K562 (cell line): ENCODE results near the gene SMIM45.
A peak's percentile ranks its signal among the peaks of the same experiment; 100 is the strongest.

Source experiments
- ATAC-seq: fragments of 200-7000 bp; cut with Tn5 transposase; 3 replicates; pipeline ENCODE4 v1.9.1; 2020; ENCODE audit warnings: moderate library complexity
- BruUV-seq: library from RNA; stranded (reverse); fragments of 400-500 nt; replicated peaks from 2 replicates; lab custom pipeline; 2021; lab: Mats Ljungman, UMichigan
- CTCF ChIA-PET: fragments of 300-600 bp; formaldehyde crosslinking; extraction: SDS; loops from one replicate; lab custom pipeline; 2021; ENCODE audit warnings: low intra/inter-chr PET ratio; lab: Yijun Ruan, JAX
- POLR2A ChIA-PET: fragments of 300-600, 350-650 bp; sonication (Branson Sonifier 250); formaldehyde crosslinking; extraction: SDS; loops from one replicate; lab custom pipeline; 2021; ENCODE audit warnings: antibody characterized with exemption, inconsistent platforms; lab: Yijun Ruan, JAX
- DNase-seq, 4 experiments: peaks; one replicate each; pipeline versions ENCODE4 v3.0.0 to v3.0.0-alpha.2; 2011 to 2018; ENCODE audit warnings: low spot score in 3 of 4, mixed read lengths in 3 of 4; ENCODE audit errors: extremely low read depth in 1 of 4
- FAIRE-seq: peaks from 2 replicates; lab custom pipeline; 2011; peaks lifted over from hg19 to GRCh38; lab: Jason Lieb, UNC
- H2AFZ ChIP-seq: 2 replicates; pipeline ENCODE4 v1.6.0; 2011; ENCODE audit warnings: low read depth, low read length, control low read depth, inconsistent platforms
- H3K27ac ChIP-seq: fragments of 200-600 bp; 3 replicates; pipeline ENCODE4 v1.8.0; 2011; ENCODE audit warnings: low read depth, mild to moderate bottlenecking, control low read depth, inconsistent platforms, low read length, moderate library complexity, mixed read lengths; ENCODE audit errors: extremely low read depth
- H3K27me3 ChIP-seq, 2 experiments: fragments of 300-600 bp in 1 of 2; 2 replicates in 1 of 2; 3 replicates in 1 of 2; pipeline versions ENCODE4 v1.6.0 to v1.8.0; 2011; ENCODE audit warnings: inconsistent platforms in 2 of 2, low read length in 2 of 2, mild to moderate bottlenecking in 1 of 2, mixed read lengths in 1 of 2, moderate library complexity in 1 of 2; ENCODE audit not compliant: control insufficient read depth in 2 of 2, insufficient read depth in 2 of 2
- H3K36me3 ChIP-seq: fragments of 300-600 bp; 3 replicates; pipeline ENCODE4 v1.8.0; 2011; ENCODE audit warnings: mild to moderate bottlenecking, low read length, inconsistent platforms; ENCODE audit not compliant: control insufficient read depth, insufficient read depth
- H3K4me1 ChIP-seq, 2 experiments: fragments of 200-600 bp in 1 of 2; replicated peaks in 1 of 2; 2 replicates in 1 of 2; 3 replicates in 1 of 2; pipeline versions ENCODE4 v1.5.1 to v1.8.0; 2011; ENCODE audit warnings: inconsistent platforms in 2 of 2, low read length in 2 of 2, mild to moderate bottlenecking in 1 of 2, mixed read lengths in 1 of 2, moderate library complexity in 1 of 2; ENCODE audit not compliant: control insufficient read depth in 2 of 2, insufficient read depth in 2 of 2
- H3K4me2 ChIP-seq: 2 replicates; pipeline ENCODE4 v1.6.1; 2011; ENCODE audit warnings: low read length, control low read depth, inconsistent platforms, mixed read lengths; ENCODE audit not compliant: insufficient read depth
- H3K4me3 ChIP-seq: fragments of 200-600 bp; sonication (generic), shearing (Covaris generic); 2 replicates; pipeline ENCODE4 v1.5.1; 2016; ENCODE audit warnings: control low read depth, inconsistent platforms
- H3K79me2 ChIP-seq: fragments of 200-600 bp; 3 replicates; pipeline ENCODE4 v1.8.0; 2011; ENCODE audit warnings: low read length, inconsistent platforms; ENCODE audit not compliant: control insufficient read depth, insufficient read depth
- H3K9ac ChIP-seq, 2 experiments: 2 replicates each; pipeline versions ENCODE4 v1.6.0 to v1.6.1; 2011; ENCODE audit warnings: low read depth in 2 of 2, low read length in 2 of 2, control low read depth in 1 of 2, inconsistent platforms in 1 of 2, mild to moderate bottlenecking in 1 of 2, mixed read lengths in 1 of 2; ENCODE audit not compliant: insufficient read depth in 1 of 2
- H3K9me1 ChIP-seq: one replicate; pipeline ENCODE4 v1.6.0; 2011; ENCODE audit warnings: inconsistent platforms, mild to moderate bottlenecking, low read length, moderate library complexity; ENCODE audit not compliant: control insufficient read depth, insufficient read depth
- H3K9me3 ChIP-seq: replicated peaks from 2 replicates; pipeline ENCODE4 v1.5.1; 2011; ENCODE audit warnings: low read depth, low read length, inconsistent platforms; ENCODE audit not compliant: control insufficient read depth, insufficient read depth
- H4K20me1 ChIP-seq: replicated peaks from 2 replicates; pipeline ENCODE4 v1.6.1; 2011; ENCODE audit warnings: low read length, inconsistent platforms, mixed read lengths; ENCODE audit not compliant: control insufficient read depth, insufficient read depth
- ARNT ChIP-seq, 2 experiments: fragments of 450-650 bp; IDR thresholded peaks; 2 replicates each; pipeline ENCODE4 v1.6.1; 2016; ENCODE audit warnings: mild to moderate bottlenecking in 1 of 2
- CBX5 ChIP-seq: IDR thresholded peaks from 2 replicates; pipeline ENCODE4 v1.6.1; 2014; ENCODE audit warnings: low read depth, borderline replicate concordance
- CHD2 ChIP-seq: IDR thresholded peaks from 2 replicates; pipeline ENCODE4 v1.6.1; 2011; ENCODE audit warnings: low read depth, low read length
- CTBP1 ChIP-seq: fragments of 450-650 bp; IDR thresholded peaks from 2 replicates; pipeline ENCODE4 v1.6.1; 2016; ENCODE audit warnings: borderline replicate concordance
- FOXA1 ChIP-seq: fragments of 450-650 bp; IDR thresholded peaks from 2 replicates; pipeline ENCODE4 v1.6.1; 2016; ENCODE audit warnings: mild to moderate bottlenecking, borderline replicate concordance
- KDM4B ChIP-seq, 2 experiments: fragments of 450-650 bp in 1 of 2; sonication (generic) in 1 of 2; IDR thresholded peaks; 2 replicates each; pipeline ENCODE4 v1.6.1; 2016 to 2017; ENCODE audit warnings: borderline replicate concordance in 2 of 2, antibody characterized with exemption in 1 of 2, low read depth in 1 of 2, mild to moderate bottlenecking in 1 of 2
- LEF1 ChIP-seq: fragments of 450-650 bp; IDR thresholded peaks from 2 replicates; pipeline ENCODE4 v1.6.1; 2016; ENCODE audit warnings: mild to moderate bottlenecking
- NCOA4 ChIP-seq: fragments of 450-650 bp; IDR thresholded peaks from 2 replicates; pipeline ENCODE4 v1.6.1; 2018; ENCODE audit warnings: mild to moderate bottlenecking; ENCODE audit not compliant: partially characterized antibody
- PHF21A ChIP-seq: fragments of 450-650 bp; IDR thresholded peaks from 2 replicates; pipeline ENCODE4 v1.6.1; 2017; ENCODE audit warnings: low read depth, borderline replicate concordance
- RAD51 ChIP-seq: fragments of 450-650 bp; IDR thresholded peaks from 2 replicates; pipeline ENCODE4 v1.7.1; 2016; ENCODE audit warnings: low read depth, mild to moderate bottlenecking, borderline replicate concordance
- RBM22 ChIP-seq: fragments of 200-400 bp; formaldehyde crosslinking; IDR thresholded peaks from 2 replicates; pipeline ENCODE4 v1.6.1; 2018; ENCODE audit warnings: low read length, low read depth; ENCODE audit not compliant: poor library complexity, severe bottlenecking
- STAT5A ChIP-seq: IDR thresholded peaks from 2 replicates; pipeline ENCODE4 v1.6.1; 2012; ENCODE audit warnings: low read length, inconsistent platforms, borderline replicate concordance
- THAP7 ChIP-seq: fragments of 250-450 bp; sonication (Bioruptor Pico); IDR thresholded peaks from 2 replicates; pipeline ENCODE4 v1.5.0; 2021
- TRIM28 ChIP-seq: fragments of 450-650 bp; IDR thresholded peaks from 2 replicates; pipeline ENCODE4 v1.6.1; 2017
- WGBS: fragments of 100-300 bp; shearing (Covaris generic); methylation state at CpG from one replicate; pipeline ENCODE4 v1.1.6; 2016; ENCODE audit warnings: low coverage, mixed read lengths; ENCODE audit not compliant: insufficient coverage; ENCODE audit errors: missing lambda C conversion rate; 5-methylcytosine and 5-hydroxymethylcytosine counted together
- in situ Hi-C: fragments of 300-500 bp; cut with MboI; formaldehyde crosslinking; loops from 4 replicates; pipeline ENCODE4 v1.15.0; 2018; ENCODE audit warnings: inconsistent platforms, mixed read lengths
- intact Hi-C: fragments of 100-400 bp; cut with micrococcal nuclease; formaldehyde crosslinking; loops from 2 replicates; pipeline ENCODE4 v1.14.2; 2022
- TF ChIP-seq, protein P1 (sequence below), 2 experiments: fragments of 450-650 bp; IDR thresholded peaks; 2 replicates each; pipeline ENCODE4 v1.6.1; 2016

Gene SMIM45

DNA sequence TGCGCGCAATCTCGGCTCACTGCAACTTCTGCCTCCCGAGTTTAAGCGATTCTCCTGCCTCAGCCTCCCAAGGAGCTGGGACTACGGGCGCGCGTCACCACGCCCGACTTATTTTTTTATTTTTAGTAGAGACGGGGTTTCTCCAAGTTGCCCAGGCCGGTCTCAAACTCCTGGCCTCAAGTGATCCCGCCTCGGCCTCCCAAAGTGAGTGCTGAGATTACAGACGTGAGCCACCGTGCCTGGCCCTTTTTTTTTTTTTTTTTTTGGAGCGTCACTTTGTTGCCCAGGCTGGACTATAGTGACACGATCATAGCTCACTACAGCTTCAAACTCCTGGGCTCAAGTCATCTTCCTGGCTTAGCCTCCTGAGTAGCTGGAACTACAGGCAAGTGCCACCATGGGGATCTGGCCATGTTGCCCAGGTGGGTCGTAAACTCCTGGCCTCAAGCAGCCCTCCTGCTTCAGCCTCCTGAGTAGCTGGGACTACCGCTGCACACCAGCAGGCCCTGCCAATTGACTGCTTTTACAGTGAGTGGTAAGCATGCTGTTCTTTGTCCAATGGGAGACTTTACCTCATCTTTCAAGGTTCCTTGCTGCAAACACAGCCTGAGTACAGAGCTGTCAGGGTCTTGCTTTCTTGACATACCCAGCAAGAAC lies 4.4 kb upstream of the SMIM45 start:
- H2AFZ ChIP-seq: peak overlapping the region; percentile 95
- in situ Hi-C loops: no loop called here
- DNase-seq: peak in 1 of 4 experiments; percentile 20
- POLR2A ChIA-PET: interaction anchor here (0.6 to 1.2 kb wide), 3 partner anchors 13 to 528 kb away, joined by 3 to 4 read pairs (median 3); no protein-coding TSS in a partner anchor
- BruUV-seq: no TSS peak
- peak overlapping the region; percentile 84 to 99 for H3K9ac ChIP-seq
- no peaks in the 10 kb centered on the region for H3K9me3 ChIP-seq
- peak overlapping the region; percentile 91 for H3K4me2 ChIP-seq
- intact Hi-C loops: no loop called here
- no peak for FAIRE-seq
- H3K79me2 ChIP-seq: peaks cover 28% of the 10 kb centered on the region
- no peaks in the 10 kb centered on the region for H3K9me1 ChIP-seq
- peak overlapping the region; percentile 57 for H3K4me3 ChIP-seq
- ATAC-seq: no peak
- CTCF ChIA-PET: no interaction called here
- H3K4me1 ChIP-seq: peaks cover 8 to 25% of the 10 kb centered on the region in 2 experiments; a peak in 4 of 5 replicates
- 30% methylated on average over 14 of the region's 21 CpGs for WGBS
- no peaks in the 10 kb centered on the region for H3K27me3 ChIP-seq
- H4K20me1 ChIP-seq: 0 out of 2 replicates have a peak, but pooled peaks cover 3% of the 10 kb centered on the region
- H3K36me3 ChIP-seq: peaks cover 29% of the 10 kb centered on the region
- TF ChIP-seq, protein P1, sequence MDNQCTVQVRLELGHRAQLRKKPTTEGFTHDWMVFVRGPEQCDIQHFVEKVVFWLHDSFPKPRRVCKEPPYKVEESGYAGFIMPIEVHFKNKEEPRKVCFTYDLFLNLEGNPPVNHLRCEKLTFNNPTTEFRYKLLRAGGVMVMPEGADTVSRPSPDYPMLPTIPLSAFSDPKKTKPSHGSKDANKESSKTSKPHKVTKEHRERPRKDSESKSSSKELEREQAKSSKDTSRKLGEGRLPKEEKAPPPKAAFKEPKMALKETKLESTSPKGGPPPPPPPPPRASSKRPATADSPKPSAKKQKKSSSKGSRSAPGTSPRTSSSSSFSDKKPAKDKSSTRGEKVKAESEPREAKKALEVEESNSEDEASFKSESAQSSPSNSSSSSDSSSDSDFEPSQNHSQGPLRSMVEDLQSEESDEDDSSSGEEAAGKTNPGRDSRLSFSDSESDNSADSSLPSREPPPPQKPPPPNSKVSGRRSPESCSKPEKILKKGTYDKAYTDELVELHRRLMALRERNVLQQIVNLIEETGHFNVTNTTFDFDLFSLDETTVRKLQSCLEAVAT (IDR thresholded peaks at IDR 0.05): 0 out of 4 replicates have a peak, but pooled peaks of 1 of the 2 experiments have one; percentile 1
- no peak for TF ChIP-seq RAD51
- H3K27ac ChIP-seq: peak overlapping the region; percentile 96

DNA sequence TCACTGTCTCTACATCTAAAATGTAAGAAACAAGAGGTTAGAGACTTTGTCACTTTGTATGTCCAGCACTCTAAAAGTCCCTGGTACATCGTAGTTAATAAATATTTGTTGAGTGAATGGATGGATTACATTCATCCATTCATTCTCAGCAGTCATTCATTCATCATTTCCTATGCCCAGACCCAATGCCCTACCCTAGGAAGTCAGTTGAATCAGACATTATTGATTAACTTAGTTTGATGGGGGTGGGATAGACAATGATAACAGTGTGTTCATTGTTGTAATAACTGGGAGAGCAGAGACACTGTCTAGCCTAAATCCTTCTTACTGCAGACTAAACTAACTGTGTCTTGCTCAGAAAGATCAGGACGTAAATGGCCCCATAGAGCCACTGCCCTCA lies 3.8 kb upstream of the SMIM45 start:
- Histone ChIP-seq H3K9me3 (no peaks in the 10 kb centered on the region), H4K20me1 (0 out of 2 replicates have a peak, but pooled peaks cover 2% of the 10 kb centered on the region), H3K4me2 (peak overlapping the region; percentile 91), H3K9me1 (no peaks in the 10 kb centered on the region), H3K4me3 (no peak overlapping the region), H3K9ac (peak overlapping the region; percentile 84 to 99; a peak in 3 of 4 replicates), H3K36me3 (peaks cover 24% of the 10 kb centered on the region), H3K79me2 (peaks cover 28% of the 10 kb centered on the region), H3K27me3 (no peaks in the 10 kb centered on the region), H3K27ac (no peak overlapping the region), H3K4me1 (peaks cover 8 to 25% of the 10 kb centered on the region in 2 experiments; a peak in 4 of 5 replicates), H2AFZ (peak overlapping the region; percentile 95; the same call in 1 of the 2 replicates)
- 37% methylated on average over 2 of the region's 2 CpGs for WGBS
- in situ Hi-C loops (no loop called here), intact Hi-C loops (no loop called here)
- ChIA-PET POLR2A (interaction anchor here (0.6 kb wide), 1 partner anchor 528 kb away, joined by 3 read pairs; no protein-coding TSS in a partner anchor), CTCF (no interaction called here)
- FAIRE-seq (no peak), DNase-seq (no peak), ATAC-seq (no peak)
- TSS peak; percentile 63 for BruUV-seq
- no peak for TF ChIP-seq ARNT (IDR thresholded peaks at IDR 0.05)
- no peak for TF ChIP-seq FOXA1
- TF ChIP-seq PHF21A: no peak
- TF ChIP-seq NCOA4: no peak
- no peak for TF ChIP-seq CHD2
- no peak for TF ChIP-seq STAT5A
- no peak for TF ChIP-seq CTBP1
- no peak for TF ChIP-seq RBM22
- TF ChIP-seq CBX5: no peak
- no peak for TF ChIP-seq TRIM28
- TF ChIP-seq LEF1: no peak
- TF ChIP-seq KDM4B (IDR thresholded peaks at IDR 0.05; ENCODE audit: borderline replicate concordance in 2 of 2, low read depth in 1 of 2): no peak
- TF ChIP-seq THAP7 (CRISPR knock-in tag): no peak
